ENCODE measurements around the gene RAP1GAP2.

GRCh38 chr17:2885733-2886132 is 89.5 kb downstream of the RAP1GAP2 start:
- TF ChIP-seq EZH2phosphoT487 (IDR thresholded peaks at IDR 0.05; ENCODE audit: low read length), result no peak
- TF ChIP-seq CTCF (IDR thresholded peaks at IDR 0.05; ENCODE audit: low read length), result no peak

All from MM.1S (cell line).